Measurements from ENCODE around the gene PIM3. TPM values are rescaled to one million over a fixed set of nuclear protein-coding genes. Genes with fewer than 3 reads are reported as not detected.
"Not testable (repeated sequence)": the region's sequence is repeated elsewhere in the genome, so short reads cannot be mapped to it uniquely, and the experiment has no call there.

Gene PIM3
- total RNA-seq, 1 experiment from 2014 or later, result 48.7 TPM

DNA sequence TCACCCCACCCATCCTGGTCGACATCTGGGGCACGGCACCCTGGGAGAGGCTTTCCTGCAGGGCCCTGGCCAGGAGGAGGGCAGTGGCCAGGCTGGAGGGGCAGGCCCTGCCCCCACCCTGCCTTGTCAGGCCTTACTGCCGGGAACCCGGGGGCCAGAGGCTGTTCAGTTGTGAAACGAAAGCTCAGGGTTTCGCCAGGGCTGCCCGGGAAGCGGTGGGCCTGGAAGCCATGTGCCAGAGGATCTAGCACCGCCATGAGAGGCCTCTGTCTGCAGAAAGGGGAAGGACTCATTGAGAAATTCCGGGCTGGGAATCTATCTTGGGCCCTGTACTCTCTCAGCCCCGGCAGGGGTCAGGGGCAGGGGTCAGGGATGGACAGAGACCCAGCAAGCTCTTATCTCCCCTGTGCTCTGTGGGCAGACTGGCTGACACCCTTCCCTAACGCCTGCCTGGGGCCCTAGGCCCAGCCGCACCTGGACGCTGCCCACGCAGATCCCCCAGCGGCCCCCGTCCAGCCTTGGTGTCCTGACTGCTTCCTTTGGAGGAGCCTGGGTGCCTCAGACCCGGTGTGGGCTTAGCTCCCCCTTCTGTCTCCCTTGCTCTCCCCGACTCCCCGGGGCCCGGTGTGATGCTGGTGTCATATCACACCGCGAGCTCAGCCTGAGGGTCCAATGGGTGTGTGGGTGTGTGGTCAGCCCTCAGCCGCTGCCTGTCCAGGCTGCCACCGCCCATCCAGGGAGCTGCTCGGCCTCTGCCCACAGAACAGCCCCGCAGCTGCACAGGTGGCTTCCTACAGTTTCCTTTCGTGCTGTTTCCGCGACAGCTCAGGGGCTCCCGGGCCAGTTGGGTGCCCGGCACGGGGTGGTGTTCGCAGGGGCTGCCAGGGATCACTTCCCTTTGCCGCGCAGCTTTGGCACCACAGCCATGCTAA lies 6.5 kb downstream of the PIM3 start:
- DNase-seq (ENCODE audit: low spot score), result no peak

DNA sequence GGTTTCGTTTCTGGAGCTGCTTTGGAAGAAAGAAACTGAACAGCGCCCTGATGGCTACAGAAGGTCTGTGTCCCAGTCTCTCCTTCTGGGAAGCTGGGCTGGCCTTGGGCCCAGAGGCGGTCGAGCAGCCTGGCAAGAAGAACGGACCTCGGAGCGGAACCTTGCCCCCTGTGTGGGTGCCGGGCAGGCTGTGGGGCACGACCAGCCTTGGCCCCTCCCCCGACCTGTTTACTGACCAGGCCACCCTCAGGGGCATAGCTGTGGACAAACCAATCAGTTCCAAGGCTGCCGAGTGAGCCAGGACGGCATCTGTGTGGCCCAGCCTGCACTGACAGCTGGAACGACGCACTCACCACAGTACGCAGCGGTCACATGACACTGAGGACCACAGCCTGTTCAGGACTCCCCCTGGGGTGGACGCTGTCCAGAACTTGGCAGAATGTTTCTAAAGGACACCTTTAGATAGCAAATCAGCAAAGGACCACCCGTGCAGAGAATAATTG lies 7.2 kb downstream of the PIM3 start:
- DNase-seq (ENCODE audit: low spot score), result no peak

DNA sequence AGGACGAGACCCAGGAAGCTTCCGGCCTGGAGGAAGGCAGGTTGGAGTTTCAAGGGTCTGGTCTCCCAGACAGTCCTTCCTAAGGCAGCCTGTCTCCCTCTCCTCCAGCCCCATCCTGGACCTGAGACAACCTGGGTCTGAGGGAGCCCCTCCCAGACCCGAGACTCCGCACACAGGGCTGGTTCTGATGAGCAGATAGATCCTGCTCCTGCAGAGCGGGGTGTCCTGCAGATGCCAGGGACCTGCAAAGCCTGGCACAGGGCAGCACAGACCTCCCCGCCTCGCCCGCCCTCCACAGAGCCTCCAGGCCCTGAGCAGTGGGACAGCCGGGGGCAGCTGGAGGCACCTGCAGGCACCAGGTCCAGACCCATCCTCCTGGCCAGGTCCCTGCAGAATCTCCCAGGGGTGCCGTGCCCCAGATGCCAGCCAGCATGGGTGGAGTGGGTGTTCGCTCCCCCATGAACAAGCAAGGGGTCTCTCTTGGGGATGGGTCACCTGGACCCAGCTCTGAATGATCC lies 7.8 kb downstream of the PIM3 start:
- DNase-seq (ENCODE audit: low spot score), result no peak

DNA sequence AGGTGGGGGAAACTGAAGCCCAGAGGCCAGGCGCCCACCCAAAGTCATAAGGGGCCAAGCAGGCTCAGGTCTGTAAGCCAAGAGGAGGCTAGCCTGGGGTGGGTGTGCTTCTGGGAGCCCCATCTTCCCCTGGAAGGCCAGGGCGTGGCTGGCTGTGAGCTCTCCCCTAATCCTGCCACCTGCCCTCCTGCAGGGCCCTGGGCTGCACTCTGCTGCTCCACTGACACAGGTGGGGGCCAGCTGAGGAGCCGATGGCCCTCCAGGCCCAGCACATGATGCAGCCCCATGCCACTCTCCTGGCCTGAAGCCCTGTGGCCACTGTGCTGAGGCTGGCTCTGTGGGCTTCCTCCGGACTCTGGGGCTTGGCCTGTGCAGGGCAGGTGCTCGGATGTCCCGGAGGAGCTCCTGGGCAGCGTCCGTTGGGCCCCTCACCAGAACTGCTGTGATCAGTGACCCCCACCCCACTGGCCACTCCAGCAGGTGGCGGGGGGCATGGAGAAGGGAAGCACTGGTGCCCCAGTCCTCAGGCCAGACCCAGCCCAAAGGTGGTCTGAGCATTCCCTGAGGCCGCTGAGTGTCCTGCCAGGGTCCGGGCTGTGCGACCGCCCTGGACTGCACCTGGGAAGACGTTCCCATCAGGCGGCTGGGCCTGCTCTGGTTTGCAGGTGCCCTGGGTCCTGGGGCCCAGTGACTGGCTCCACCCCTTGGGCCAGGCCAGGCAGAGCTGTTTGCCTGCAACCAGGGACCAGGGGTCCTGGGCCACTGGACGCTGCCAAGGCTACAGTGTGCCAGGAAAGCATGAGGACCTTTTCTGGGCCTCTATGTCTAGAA lies 8.5 kb downstream of the PIM3 start:
- DNase-seq (ENCODE audit: low spot score), result no peak

DNA sequence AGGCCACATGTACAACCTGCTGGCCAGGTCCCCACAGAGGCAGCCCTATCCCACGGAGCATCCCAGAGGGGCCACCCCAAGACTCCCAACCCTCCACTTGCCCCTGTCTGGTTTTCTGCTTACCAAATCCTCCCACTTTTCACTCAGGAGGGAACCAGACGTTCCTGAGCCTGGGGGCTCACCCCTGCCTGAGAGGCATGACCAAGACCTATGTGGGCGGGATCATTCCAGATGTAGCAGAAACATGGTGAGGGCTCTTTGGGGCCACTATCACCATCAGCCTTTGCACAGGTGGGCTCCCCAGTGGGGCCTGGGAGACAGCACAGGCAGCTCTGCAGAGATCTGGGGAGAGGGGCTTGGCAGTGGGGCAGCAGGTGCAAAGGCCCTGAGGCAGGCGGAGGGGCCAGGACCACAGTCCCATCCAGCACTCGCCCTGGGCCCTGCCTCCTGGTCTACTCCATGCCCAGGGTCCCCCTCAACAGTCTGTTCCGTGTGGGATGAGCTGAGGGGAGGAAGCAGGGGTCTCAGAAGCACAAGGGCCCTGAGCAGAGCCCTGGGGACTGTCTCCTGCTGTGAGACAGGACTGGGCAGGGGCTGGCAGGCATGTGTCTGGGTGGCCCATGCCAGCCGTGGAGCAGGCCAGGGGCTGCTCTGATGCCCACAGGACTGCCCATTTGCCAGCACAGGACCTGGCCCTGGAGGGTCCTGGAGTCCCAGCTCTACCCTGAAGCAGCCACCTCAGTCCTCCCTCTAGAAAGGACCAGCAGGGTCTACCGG lies 9.4 kb downstream of the PIM3 start:
- DNase-seq (ENCODE audit: low spot score), result no peak

DNA sequence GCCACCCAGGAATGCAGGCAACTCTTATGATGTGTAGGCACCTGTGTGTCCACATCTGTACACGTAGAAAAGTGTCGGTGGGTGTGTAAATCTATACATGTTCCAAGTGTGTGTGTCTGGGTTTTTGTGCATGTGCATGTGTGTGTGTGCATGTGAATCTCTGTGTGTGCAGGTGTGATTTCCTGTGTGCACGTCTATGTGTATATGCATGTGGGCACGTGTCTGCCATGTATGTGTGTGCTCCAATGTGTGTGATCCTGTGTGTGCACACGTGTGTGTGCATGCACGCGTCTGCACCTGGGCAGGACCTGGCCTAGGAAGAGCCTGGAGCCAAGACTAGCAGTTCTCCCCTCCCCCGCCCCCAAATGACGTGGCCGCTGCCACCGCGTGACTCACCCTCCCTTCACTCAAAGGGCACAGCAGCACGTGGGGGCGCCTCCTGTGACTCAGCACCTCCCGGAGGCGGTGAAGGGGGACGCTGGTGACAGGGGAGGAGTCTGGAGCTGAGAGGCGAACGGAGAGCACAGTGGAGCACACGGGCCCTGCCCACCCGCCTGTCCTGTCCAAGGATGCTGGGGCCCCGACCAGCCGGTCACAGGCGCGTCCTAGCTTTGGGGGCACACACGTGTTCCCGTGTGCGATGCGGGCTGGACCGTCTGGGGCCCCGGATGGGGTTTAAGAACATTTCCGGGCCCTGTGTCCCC lies 10.1 kb downstream of the PIM3 start:
- DNase-seq (ENCODE audit: low spot score), result peak; percentile 94

DNA sequence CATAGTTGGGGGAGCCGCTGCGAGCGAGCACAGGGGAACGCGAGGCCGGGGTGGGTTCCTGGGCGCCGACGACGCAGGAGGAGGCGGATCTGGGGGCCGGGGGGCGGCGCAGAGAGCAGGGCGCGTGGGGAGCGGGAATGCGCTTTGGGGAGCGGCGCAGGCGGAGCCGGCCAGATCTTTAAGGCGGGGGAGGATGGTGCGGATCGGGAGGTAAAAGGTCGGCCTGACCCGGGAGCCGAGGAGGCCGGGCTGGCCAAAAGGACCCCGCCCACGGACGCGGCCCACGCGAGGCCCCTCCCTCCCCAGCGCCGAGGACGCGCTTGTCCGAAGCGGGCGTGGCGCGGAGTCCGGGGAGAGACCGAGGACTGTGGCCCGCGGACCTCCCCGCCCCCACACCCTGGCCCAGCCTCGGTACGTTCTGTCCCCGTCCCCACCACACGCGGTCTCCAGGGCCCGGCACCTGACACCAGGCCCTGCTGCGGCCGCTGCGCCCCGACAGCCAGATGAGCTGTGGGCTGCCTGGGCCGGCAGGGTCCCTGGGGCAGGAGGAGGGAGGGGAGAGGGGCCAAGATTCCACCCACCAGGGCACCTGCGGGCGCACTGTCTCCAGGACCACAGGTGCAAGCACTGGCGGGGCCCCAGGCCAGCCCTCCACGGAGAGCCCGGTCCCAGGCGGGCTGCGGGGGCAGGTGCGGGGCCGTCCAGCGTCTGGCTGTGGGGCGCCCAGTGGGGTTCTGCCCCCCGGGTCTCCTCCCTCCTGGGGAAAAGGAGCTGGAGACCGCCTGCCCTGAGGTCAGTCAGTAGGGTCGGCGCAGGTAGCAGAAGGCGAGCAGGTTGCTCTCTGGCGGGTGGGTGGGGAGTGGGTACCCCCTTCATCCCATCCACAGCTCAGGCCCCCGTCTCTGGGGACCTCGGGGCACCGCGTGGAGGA lies 10.9 kb downstream of the PIM3 start:
- peak; percentile 55 for DNase-seq (ENCODE audit: low spot score)

DNA sequence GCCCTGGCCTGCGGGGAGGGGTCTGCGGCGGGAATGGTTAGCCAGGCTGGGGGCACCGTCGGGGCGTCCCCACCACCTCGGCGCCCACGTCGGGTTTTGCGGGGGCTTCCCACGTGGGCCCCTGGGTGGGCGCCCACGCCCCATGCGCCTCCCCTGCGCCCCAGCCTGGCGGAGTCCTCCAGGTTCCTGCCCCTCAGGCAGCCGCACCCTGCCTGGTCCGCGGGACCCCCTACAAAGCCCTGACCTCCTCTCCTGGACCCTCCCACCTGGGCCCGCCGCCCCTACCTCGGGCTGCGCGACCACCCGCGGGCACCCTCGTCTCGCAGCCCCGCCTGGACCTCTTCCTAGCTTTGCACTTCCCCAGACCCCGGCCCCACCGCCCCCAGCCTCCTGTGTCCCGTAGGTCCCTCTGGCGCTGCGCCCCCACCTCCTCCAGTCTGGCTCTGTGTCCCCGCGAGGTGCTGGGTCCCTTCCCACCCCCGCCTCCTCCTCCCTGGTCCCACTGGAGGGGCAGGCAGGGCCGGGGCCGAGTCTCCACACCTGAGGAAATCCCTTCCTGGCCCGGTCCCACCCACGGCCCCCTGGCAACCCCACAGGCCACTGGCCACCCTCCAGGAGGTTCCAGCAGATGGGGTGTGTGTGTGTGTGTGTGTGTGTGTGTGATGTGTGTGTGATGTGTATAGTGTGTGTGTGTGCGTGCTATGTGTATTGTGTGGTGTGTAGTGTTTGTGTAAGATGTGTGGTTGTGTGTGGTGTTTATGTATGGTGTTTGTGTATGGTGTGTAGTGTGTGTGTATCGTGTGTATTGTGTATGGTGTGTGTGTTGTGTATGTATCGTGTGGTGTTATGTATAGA lies 11.8 kb downstream of the PIM3 start:
- no peak for DNase-seq (ENCODE audit: low spot score)

DNA sequence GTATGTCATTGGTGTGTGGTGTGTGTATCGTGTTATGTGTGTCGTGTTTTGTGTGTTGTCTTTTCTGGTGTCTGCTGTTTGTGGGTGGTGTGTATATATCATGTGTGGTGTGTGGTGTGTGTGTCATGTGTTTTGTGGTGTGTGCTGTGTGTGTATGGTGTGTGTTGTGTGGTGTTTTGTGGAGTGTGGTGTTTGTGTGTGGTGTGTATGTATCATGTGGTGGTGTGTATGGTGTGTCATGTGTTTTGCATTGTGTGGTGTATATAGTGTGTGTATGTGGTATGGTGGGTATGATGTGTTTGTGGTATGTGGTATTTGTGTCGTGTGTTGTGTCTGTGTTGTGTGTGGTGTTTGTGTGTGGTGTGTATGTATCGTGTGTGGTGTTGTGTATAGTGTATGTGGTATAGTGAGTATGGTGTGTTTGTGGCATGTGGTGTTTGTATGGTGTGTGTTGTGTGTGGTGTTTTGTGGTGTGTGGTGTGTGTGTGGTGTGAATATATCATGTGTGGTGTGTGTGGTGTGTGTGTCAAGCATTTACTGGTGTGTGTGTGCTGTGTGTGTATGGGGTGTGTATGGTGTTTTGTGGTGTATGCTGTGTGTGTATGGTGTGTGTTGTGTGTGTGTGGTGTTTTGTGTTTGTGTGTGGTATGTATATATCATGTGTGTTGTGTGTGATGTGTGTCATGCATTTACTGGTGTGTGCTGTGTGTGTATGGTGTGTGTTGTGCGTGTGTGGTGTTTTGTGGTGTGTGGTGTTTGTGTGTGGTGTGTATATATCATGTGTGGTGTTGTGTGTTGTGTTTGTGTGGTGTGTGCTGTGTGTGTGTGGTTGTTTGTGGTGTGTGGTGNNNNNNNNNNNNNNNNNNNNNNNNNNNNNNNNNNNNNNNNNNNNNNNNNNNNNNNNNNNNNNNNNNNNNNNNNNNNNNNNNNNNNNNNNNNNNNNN lies 12.7 kb downstream of the PIM3 start:
- DNase-seq (ENCODE audit: low spot score), result no peak

DNA sequence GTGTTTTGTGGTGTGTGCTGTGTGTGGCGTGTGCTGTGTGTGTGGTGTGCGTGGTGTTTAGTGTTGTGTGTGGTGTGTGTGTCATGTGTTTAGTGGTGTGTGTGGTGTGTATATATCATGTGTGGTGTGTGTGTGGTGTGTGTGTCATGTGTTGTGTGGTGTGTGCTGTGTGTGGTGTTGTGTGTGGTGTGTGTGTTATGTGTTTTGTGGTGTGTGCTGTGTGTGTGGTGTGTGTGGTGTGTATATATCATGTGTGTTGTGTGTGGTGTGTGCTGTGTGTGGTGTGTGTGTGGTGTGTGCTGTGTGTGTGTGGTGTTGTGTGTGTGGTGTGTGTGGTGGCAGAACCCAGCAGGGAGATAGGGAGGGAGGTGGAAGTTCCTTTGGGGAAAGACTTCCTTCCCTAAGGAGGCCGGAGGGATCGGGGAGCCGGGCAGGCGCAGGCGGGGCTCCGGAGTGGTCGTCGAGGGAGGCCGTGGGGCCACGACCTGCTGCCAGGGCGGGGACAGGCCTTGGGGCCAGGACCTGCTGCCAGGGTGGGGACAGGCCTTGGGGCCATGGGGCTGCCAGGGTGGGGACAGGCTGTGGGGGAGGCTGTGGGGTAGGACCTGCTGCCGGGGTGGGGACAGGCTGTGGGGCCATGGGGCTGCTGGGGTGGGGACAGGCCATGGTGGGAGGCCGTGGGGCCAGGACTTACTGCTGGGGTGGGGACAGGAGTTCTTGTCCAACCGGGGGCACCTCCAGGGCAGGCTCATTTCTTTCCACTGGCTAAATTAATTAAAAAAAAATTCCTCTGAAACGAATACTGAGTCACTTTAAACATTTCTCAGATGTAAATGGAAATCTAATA lies 15.2 kb downstream of the PIM3 start:
- DNase-seq (ENCODE audit: low spot score), result no peak

DNA sequence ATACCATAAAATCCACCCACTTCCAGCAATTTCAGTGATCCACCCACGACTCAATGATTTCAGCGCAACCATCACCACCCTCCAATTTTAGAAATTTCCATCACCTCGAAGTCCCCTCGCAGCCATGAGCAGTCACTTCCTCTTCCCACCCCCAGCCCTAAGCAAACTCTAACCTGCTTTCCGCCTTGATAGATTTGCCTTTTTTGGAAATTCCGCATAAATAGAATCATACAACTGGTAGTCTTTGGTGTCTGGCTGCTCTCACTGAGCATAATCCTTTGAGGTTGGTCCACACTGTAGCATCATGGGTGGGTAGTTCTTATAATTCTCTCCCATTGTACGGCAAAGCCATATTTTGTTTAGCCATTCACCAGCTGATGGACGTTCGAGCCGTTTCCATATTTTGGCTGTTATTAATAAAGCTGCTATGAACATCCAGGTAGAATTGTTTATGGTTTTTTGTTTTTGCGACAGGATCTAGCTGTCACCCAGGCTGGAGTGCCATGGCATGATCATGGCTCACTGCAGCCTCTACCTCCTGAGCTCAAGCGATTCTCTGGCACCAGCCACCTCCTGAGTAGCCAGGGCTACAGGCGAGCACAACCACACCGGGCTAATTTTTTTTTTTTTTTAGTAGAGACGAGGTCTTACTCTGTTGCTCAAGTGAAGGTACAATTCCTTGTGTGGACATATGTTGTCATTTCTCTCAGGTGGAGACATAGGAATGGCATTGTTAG lies 16.0 kb downstream of the PIM3 start:
- no peak for DNase-seq (ENCODE audit: low spot score)

DNA sequence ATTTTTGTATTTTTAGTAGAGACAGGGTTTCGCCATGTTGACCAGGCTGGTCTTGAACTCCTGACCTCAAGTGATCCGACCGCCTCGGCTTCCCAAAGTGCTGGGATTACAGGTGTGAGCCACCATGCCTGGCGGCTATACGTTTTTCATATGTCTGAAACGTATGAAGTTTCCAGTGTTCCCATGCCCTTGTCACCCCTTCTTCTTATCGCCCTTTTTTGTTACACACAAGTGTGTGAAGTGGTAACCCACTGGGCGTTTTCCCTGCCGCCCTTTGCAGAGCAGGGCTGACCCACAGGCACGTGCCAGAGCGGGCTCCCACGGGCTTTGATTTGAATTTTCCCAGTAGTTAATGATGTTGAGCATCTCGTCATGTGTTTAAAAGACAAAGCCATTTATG lies 17.0 kb downstream of the PIM3 start:
- no peak for DNase-seq (ENCODE audit: low spot score)

DNA sequence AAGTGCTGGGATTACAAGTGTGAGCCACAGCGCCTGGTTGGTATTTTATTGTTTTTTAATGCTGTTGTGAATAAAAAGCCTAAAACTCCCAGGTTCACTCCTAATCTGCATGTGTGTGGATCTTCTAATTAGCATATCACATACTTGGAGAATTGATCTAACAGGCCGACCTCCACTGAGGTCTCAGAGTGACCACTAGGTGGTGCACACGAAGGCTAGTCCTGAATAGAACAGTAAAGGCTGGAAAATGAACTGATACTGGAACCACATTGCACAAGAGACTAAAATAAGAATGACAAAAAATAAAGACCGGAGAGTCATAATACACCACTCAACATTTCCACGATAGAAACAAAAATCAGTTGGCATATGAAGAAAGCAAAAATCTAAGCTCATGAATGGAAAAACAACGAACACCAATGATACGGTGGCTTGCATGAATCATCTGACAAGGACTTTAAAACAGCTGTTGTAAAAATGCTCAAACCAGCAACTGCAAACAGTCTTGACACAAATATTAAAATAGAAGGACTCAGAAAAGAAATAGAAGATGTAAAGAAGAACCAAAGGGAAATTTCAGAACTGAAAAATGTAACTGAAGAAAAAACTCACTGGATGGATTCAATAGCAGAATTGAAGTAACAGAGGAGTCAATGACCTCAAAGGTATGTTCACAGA lies 19.2 kb downstream of the PIM3 start:
- DNase-seq (ENCODE audit: low spot score), result no peak

DNA sequence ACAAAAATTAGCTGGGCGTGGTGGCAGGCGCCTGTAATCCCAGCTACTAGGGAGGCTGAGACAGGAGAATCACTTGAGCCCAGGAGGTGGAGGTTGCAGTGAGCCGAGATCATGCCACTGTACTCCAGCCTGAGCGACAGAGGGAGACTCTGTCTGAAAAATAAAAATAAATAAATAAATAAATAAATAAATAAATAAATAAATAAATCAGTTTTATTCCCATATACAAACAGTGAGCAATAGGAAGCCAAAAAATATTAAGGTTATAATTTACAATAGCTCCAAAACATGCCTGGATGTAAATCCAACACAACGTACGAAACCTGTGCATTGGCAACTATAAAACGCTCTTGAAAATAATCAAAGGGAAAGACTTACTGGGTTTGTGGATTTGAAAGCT lies 21.2 kb downstream of the PIM3 start:
- not testable (repeated sequence) for DNase-seq (ENCODE audit: low spot score)
